SK-N-SH treated with all-trans-retinoic acid at 6 μM for 48 hours (cell line): ENCODE measurements around the gene ITGBL1.

Experiments used
- ATAC-seq: fragments of 200-7000 bp; cut with Tn5 transposase; 3 replicates; pipeline ENCODE4 v1.9.1; 2020; ENCODE audit warnings: mild to moderate bottlenecking, moderate library complexity
- ARNTL ChIP-seq: fragments of 450-650 bp; formaldehyde crosslinking; IDR thresholded peaks from 2 replicates; pipeline ENCODE4 v1.5.0; 2020; ENCODE audit warnings: low read depth, mild to moderate bottlenecking, moderate library complexity, borderline replicate concordance
- BACH2 ChIP-seq: fragments of 250-450 bp; sonication (Bioruptor Pico); IDR thresholded peaks from 2 replicates; pipeline ENCODE4 v1.9.0; 2021; ENCODE audit warnings: mild to moderate bottlenecking, borderline replicate concordance
- CREB5 ChIP-seq: fragments of 250-450 bp; sonication (Bioruptor Pico); IDR thresholded peaks from 2 replicates; pipeline ENCODE4 v1.5.1; 2020; ENCODE audit warnings: low read depth, mild to moderate bottlenecking, moderate library complexity
- CSRNP3 ChIP-seq: fragments of 250-450 bp; sonication (Bioruptor Pico); IDR thresholded peaks from 2 replicates; pipeline ENCODE4 v1.5.1; 2021; ENCODE audit warnings: mild to moderate bottlenecking, moderate library complexity
- ESRRG ChIP-seq: fragments of 250-450 bp; sonication (Bioruptor Pico); IDR thresholded peaks from 2 replicates; pipeline ENCODE4 v1.6.1; 2021; ENCODE audit warnings: mild to moderate bottlenecking
- GLIS3 ChIP-seq: fragments of 250-450 bp; sonication (Bioruptor Pico); IDR thresholded peaks from 2 replicates; pipeline ENCODE4 v1.5.0; 2020; ENCODE audit warnings: mild to moderate bottlenecking, moderate library complexity
- ISL1 ChIP-seq: fragments of 250-450 bp; sonication (Bioruptor Pico); IDR thresholded peaks from 2 replicates; pipeline ENCODE4 v2.1.2; 2022; ENCODE audit warnings: mild to moderate bottlenecking, moderate library complexity
- OSR1 ChIP-seq: fragments of 250-450 bp; sonication (Bioruptor Pico); IDR thresholded peaks from 2 replicates; pipeline ENCODE4 v1.8.0; 2022; ENCODE audit warnings: moderate library complexity, mild to moderate bottlenecking, inconsistent platforms
- POU6F1 ChIP-seq: fragments of 250-450 bp; sonication (Bioruptor Pico); IDR thresholded peaks from 2 replicates; pipeline ENCODE4 v1.8.0; 2021; ENCODE audit warnings: low read depth, mild to moderate bottlenecking, moderate library complexity, borderline replicate concordance
- PPARA ChIP-seq: fragments of 250-450 bp; sonication (Bioruptor Pico); IDR thresholded peaks from 2 replicates; pipeline ENCODE4 v1.5.0; 2020; ENCODE audit warnings: mild to moderate bottlenecking, borderline replicate concordance
- RARB ChIP-seq: fragments of 250-450 bp; sonication (Bioruptor Pico); IDR thresholded peaks from 2 replicates; pipeline ENCODE4 v1.8.0; 2021; ENCODE audit warnings: mild to moderate bottlenecking, moderate library complexity
- SNAI2 ChIP-seq: fragments of 250-450 bp; sonication (Bioruptor Pico); IDR thresholded peaks from 2 replicates; pipeline ENCODE4 v1.5.0; 2020; ENCODE audit warnings: mild to moderate bottlenecking, moderate library complexity
- TCF4 ChIP-seq: fragments of 250-450 bp; sonication (Bioruptor Pico); IDR thresholded peaks from 2 replicates; pipeline ENCODE4 v1.8.0; 2021; ENCODE audit warnings: mild to moderate bottlenecking, moderate library complexity, borderline replicate concordance
- TOX ChIP-seq: fragments of 250-450 bp; sonication (Bioruptor Pico); IDR thresholded peaks from 2 replicates; pipeline ENCODE4 v1.8.0; 2021; ENCODE audit warnings: mild to moderate bottlenecking, moderate library complexity, borderline replicate concordance
- TSHZ2 ChIP-seq: fragments of 250-450 bp; sonication (Bioruptor Pico); IDR thresholded peaks from 2 replicates; pipeline ENCODE4 v1.5.0; 2020; ENCODE audit warnings: mild to moderate bottlenecking, moderate library complexity
- ZC3H10 ChIP-seq: fragments of 250-450 bp; sonication (Bioruptor Pico); IDR thresholded peaks from 2 replicates; pipeline ENCODE4 v1.5.1; 2021; ENCODE audit warnings: mild to moderate bottlenecking, moderate library complexity
- ZFP3 ChIP-seq: fragments of 250-450 bp; sonication (Bioruptor Pico); IDR thresholded peaks from 2 replicates; pipeline ENCODE4 v1.5.0; 2020; ENCODE audit warnings: mild to moderate bottlenecking, moderate library complexity
- ZFP30 ChIP-seq: fragments of 450-650 bp; formaldehyde crosslinking; IDR thresholded peaks from 2 replicates; pipeline ENCODE4 v1.5.0; 2022; ENCODE audit warnings: mild to moderate bottlenecking, moderate library complexity
- ZNF565 ChIP-seq: fragments of 450-650 bp; formaldehyde crosslinking; conservative IDR thresholded peaks from 2 replicates; pipeline ENCODE4 v1.5.0; 2020; ENCODE audit warnings: low read depth, mild to moderate bottlenecking, moderate library complexity
- ZNF70 ChIP-seq: fragments of 450-650 bp; formaldehyde crosslinking; IDR thresholded peaks from 2 replicates; pipeline ENCODE4 v1.5.0; 2020; ENCODE audit warnings: mild to moderate bottlenecking, moderate library complexity
- ZNF8 ChIP-seq: fragments of 450-650 bp; formaldehyde crosslinking; IDR thresholded peaks from 2 replicates; pipeline ENCODE4 v1.5.0; 2020; ENCODE audit warnings: mild to moderate bottlenecking, moderate library complexity

ITGBL1 gene

GRCh38 chr13:101703838-101704237, 251.4 kb downstream of the ITGBL1 start:
- TF ChIP-seq OSR1: no peak
- TF ChIP-seq TSHZ2 (CRISPR knock-in tag): no peak
- no peak for TF ChIP-seq BACH2
- ATAC-seq: no peak

GRCh38 chr13:101706651-101707050, 254.2 kb downstream of the ITGBL1 start:
- no peak for ATAC-seq
- no peak for TF ChIP-seq CREB5 (CRISPR knock-in tag)
- TF ChIP-seq BACH2: no peak
- no peak for TF ChIP-seq TOX (CRISPR knock-in tag)
- TF ChIP-seq ZFP30: no peak

- no peak for ATAC-seq
- TF ChIP-seq ZNF565 (CRISPR knock-in tag) (no peak), GLIS3 (CRISPR knock-in tag) (no peak), TSHZ2 (CRISPR knock-in tag) (no peak), BACH2 (no peak), PPARA (no peak), ZFP3 (CRISPR knock-in tag) (no peak), TOX (CRISPR knock-in tag) (no peak), ZFP30 (no peak), RARB (CRISPR knock-in tag) (no peak), ZC3H10 (CRISPR knock-in tag) (no peak), CSRNP3 (CRISPR knock-in tag) (no peak), ARNTL (CRISPR knock-in tag) (no peak)
Measured at GRCh38 chr13:101707659-101708058, 255.2 kb downstream of the ITGBL1 start.

GRCh38 chr13:101708115-101708514, 255.6 kb downstream of the ITGBL1 start:
- no peak for ATAC-seq
- no peak for TF ChIP-seq ARNTL (CRISPR knock-in tag)
- TF ChIP-seq RARB (CRISPR knock-in tag): no peak
- TF ChIP-seq BACH2: no peak
- no peak for TF ChIP-seq CREB5 (CRISPR knock-in tag)
- TF ChIP-seq ZNF8: no peak
- TF ChIP-seq ESRRG (CRISPR knock-in tag): no peak
- no peak for TF ChIP-seq ZFP3 (CRISPR knock-in tag)
- no peak for TF ChIP-seq SNAI2 (CRISPR knock-in tag)
- no peak for TF ChIP-seq TCF4 (CRISPR knock-in tag)
- TF ChIP-seq CSRNP3 (CRISPR knock-in tag): no peak
- no peak for TF ChIP-seq GLIS3 (CRISPR knock-in tag)
- TF ChIP-seq ISL1: no peak
- no peak for TF ChIP-seq ZNF70 (CRISPR knock-in tag)
- TF ChIP-seq ZNF565 (CRISPR knock-in tag): no peak
- no peak for TF ChIP-seq POU6F1 (CRISPR knock-in tag)
